Peyer's patch (tissue), 4 donors: ENCODE data around the gene PRPF40A.
"Not testable (repeated sequence)": the region's sequence is repeated elsewhere in the genome, so short reads cannot be mapped to it uniquely, and the experiment has no call there.

ENCODE experiments used
- POLR2A ChIP-seq, 2 donors: fragments of 450-650 bp; IDR thresholded peaks; one replicate each; pipeline ENCODE4 v1.5.1; 2017; ENCODE audit warnings: antibody characterized with exemption in 2 of 2, mild to moderate bottlenecking in 2 of 2, moderate library complexity in 2 of 2
- TF ChIP-seq, protein P1 (sequence below), 6 experiments: fragments of 450-650 bp in 4 of 6; fragments of 200-600 bp in 2 of 6; sonication (generic) in 1 of 6; IDR thresholded peaks; one replicate each; pipeline ENCODE4 v1.5.1; 2017 to 2019; ENCODE audit warnings: antibody characterized with exemption in 6 of 6, mild to moderate bottlenecking in 3 of 6, moderate library complexity in 1 of 6

DNA sequence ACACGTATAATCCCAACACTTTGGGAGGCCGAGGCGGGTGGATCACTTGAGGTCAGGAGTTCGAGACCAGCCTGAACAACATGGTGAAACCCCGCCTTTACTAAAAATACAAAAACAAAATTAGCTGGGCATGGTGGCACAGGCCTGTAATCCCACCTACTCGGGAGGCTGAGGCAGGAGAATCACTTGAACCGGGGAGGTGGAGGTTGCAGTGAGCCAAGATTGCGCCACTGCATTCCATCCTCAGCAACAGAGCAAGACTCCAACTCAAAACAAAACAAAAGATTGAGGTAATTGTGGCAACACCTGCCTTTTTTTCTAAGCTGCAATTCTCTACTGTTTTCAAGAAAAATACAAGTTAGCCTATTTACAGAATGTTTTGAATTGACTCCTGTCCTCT lies 5.4 kb upstream of the PRPF40A start:
- TF ChIP-seq, protein P1, sequence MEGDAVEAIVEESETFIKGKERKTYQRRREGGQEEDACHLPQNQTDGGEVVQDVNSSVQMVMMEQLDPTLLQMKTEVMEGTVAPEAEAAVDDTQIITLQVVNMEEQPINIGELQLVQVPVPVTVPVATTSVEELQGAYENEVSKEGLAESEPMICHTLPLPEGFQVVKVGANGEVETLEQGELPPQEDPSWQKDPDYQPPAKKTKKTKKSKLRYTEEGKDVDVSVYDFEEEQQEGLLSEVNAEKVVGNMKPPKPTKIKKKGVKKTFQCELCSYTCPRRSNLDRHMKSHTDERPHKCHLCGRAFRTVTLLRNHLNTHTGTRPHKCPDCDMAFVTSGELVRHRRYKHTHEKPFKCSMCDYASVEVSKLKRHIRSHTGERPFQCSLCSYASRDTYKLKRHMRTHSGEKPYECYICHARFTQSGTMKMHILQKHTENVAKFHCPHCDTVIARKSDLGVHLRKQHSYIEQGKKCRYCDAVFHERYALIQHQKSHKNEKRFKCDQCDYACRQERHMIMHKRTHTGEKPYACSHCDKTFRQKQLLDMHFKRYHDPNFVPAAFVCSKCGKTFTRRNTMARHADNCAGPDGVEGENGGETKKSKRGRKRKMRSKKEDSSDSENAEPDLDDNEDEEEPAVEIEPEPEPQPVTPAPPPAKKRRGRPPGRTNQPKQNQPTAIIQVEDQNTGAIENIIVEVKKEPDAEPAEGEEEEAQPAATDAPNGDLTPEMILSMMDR (IDR thresholded peaks at IDR 0.05), result not testable (repeated sequence)
- TF ChIP-seq POLR2A (IDR thresholded peaks at IDR 0.05), result not testable (repeated sequence)
